HG03103 (cell line): ENCODE data around the gene PHKA1.
"Not testable (repeated sequence)": the region's sequence is repeated elsewhere in the genome, so short reads cannot be mapped to it uniquely, and the experiment has no call there.

ENCODE experiments used
- ATAC-seq: cut with Tn5 transposase; IDR thresholded peaks from one replicate; pipeline ENCODE4 v1.9.1; 2021; ENCODE audit warnings: low read depth; ENCODE audit not compliant: unreplicated experiment

PHKA1 gene

DNA sequence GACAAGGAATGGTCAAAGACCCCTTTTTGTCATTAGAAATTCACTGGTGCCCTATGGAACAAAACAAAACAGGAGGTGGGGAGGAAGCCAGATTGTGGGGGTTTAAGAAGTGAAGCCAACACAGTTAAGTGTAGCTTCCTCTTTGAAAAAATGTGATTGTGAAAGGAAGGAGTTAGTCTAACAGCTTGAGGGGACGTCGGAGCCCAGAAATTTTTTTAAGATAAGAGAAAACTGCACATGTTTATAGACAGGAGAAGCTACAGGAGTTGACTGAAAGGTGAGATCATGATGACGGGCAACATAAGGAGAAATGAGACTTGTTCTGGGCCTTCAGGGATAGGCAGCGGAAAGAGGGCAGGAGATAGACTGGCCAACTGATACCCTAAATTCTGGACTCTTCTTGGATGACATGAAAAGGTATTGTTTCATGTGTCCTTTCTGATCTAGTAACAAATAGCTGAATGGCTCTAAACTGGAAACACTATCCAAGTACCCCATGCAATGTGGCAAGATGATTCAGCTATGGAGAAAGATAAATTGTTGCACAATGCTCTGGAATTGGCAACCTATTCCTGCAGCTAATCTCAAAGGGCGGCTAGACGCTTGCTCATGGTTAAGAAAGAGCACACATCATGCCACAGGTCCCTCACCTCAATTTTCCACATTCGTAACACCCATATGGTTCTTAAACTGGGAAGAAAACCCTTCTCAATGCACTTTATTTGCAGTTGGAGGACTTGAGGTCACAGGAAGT is 137.8 kb downstream of the PHKA1 start:
- ATAC-seq: no peak

DNA sequence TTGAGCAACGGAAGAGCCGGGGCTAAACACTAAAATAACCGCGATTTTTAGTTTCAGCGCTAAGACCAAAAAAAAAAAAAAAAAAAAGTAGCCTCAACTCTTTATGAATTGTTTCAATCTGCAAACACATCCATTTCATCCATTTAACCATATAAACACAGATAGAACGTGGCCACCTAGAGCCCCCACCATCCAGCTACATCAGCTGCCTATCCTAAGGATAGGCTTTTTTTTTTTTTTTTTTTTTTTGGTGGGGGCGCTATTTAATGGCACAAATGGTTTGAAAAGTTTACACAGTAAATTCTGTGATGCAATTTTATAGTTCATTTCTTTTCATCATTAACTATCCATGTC is 141.0 kb downstream of the PHKA1 start:
- no peak for ATAC-seq

- peak; percentile 93 for ATAC-seq
These were observed 141.6 kb downstream of the PHKA1 start, which contains the start of gene HDAC8 for GRCh38 chrX:72572248-72573157. TSS of gene HDAC8 (minus strand) at chrX:72572843. CDS start at chrX:72572761, 82 bp downstream.

GRCh38 chrX:72569786-72570185 is 144.3 kb downstream of the PHKA1 start:
- no peak for ATAC-seq

DNA sequence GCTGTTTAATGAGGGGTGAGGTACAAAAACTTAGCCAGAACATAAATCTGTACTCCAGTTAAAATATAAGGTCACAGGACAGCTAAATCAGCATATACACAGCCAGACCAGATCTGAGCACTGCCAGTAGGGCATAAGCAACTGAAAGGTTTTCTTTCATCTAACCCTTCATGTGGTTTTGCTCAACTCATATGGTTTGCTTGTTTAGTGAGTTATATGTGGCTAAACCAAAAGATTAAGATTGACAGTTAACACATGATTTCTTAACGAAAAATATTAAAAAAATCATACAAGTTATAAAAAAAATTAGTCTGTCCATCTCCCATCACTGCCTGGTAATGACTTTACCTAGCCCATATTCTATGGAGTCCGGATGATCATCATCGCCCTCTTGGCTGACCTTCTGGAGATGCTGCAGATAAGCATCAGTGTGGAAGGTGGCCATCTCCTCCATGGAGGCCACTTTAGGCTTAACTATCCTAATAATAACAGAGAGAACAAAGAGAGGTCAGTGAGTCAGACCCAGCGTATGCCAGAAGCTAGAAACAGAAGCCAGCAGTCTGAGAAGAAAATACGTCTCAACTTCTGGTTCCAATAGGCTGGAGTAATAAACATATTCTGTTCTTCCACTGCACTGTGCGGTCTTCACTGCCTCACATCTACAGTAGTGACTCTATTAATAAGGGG is 145.6 kb downstream of the PHKA1 start:
- no peak for ATAC-seq

GRCh38 chrX:72566448-72566847 is 147.7 kb downstream of the PHKA1 start:
- ATAC-seq: no peak

DNA sequence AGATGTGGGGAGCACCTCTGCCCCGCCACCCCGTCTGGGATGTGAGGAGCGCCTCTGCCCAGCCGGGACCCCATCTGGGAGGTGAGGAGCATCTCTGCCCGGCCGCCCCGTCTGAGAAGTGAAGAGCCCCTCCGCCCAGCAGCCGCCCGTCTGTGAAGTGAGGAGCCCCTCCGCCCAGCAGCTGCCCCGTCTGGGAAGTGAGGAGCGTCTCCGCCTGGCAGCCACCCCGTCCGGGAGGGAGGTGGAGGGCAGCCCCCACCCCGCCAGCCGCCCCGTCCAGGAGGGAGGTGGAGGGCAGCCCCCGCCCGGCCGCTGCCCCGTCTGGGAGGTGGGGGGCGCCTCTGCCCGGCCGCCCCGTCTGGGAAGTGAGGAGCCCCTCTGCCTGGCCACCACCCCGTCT is 154.5 kb downstream of the PHKA1 start:
- ATAC-seq: not testable (repeated sequence)

- no peak for ATAC-seq
These were observed 159.5 kb downstream of the PHKA1 start for GRCh38 chrX:72554448-72555140.

- not testable (repeated sequence) for ATAC-seq
These were observed 161.7 kb downstream of the PHKA1 start for GRCh38 chrX:72552443-72552842.

DNA sequence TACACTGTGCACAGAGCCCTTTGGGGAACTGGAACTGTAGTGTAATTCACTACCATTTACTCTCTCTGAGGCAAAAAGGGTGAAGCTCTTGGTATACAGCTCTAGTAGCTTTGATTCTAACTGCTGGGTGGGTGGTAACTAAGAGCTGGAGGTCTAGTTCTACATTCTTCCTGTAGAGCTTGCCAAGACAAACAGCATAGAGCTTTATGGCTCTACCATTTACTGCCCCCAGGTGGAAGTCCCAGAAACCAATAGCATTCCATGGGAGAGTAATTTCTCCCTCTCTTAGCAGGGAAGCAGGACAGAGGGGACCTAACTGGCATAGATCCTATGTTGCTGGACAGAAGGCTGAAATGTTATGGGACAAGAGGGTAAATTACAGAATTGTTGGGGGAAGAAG is 168.1 kb downstream of the PHKA1 start:
- no peak for ATAC-seq

DNA sequence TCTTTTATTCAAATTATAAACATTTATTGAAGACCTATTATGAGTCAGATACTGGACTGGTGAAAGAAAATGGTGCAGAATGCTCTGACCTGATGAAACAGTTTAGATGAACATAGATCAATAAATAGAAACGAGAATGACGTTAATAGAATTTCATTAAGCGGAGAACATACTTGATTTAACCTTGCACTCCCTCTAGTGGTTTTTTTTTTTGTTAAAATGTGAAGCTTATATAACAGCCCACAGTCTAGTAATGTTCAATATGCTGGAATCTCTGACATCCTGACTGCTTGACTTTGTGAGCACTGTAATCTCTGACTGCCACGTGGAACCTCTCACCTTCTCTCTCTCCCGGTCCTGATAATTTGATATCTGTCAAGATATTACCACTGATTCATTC is 173.8 kb downstream of the PHKA1 start:
- ATAC-seq: no peak

GRCh38 chrX:72539822-72540221 is 174.3 kb downstream of the PHKA1 start:
- no peak for ATAC-seq

- ATAC-seq: no peak
These were observed 177.6 kb downstream of the PHKA1 start for GRCh38 chrX:72536542-72536941.

DNA sequence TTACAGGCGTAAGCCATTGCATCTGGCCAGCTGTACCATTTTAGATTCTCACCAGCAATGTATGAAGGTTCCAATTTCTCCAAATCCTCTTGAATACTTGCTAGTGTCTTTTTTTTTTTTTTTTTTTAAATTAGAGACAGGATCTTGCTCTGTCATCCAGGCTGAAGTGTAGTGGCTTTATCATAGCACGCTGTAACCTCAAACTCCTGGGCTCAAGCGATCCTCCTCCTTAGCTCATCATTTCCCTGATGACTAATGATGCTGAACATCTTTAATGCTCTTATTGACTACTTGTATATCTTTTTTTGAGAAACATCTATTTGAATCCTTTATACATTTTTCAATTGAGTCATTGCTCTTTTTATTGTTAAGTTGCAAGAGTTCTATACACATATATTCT is 181.7 kb downstream of the PHKA1 start:
- no peak for ATAC-seq
